Measurements from ENCODE around the gene MAP3K10.
A peak's percentile ranks its signal among the peaks of the same experiment; 100 is the strongest.

Gene MAP3K10

GRCh38 chr19:40174092-40174491 is 17.1 kb upstream of the MAP3K10 start:
- no peak for DNase-seq (ENCODE audit: low read depth in 2 of 2)

DNA sequence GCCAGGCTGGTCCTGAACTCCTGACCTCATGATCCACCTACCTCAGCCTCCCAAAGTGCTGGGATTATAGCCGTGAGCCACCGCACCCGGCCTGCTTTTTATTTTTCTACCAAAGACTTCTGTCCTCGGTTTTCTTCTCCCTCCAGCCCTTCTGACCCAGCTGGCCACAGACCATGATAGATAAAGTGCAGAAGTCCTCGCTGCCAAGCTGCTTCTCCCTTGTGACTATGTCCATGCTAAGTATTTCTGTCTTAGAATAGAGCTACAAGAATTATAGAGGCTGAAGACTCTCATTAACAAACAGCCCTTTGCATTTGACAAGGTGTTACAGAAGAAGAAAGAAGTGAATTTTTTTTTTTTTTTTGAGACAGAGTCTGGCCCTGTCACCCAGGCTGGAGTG is 15.4 kb upstream of the MAP3K10 start:
- no peak for DNase-seq (ENCODE audit: low read depth in 2 of 2)

- no peak for DNase-seq (ENCODE audit: low read depth in 2 of 2)
Observed at GRCh38 chr19:40177286-40178070, 13.7 kb upstream of the MAP3K10 start.

DNA sequence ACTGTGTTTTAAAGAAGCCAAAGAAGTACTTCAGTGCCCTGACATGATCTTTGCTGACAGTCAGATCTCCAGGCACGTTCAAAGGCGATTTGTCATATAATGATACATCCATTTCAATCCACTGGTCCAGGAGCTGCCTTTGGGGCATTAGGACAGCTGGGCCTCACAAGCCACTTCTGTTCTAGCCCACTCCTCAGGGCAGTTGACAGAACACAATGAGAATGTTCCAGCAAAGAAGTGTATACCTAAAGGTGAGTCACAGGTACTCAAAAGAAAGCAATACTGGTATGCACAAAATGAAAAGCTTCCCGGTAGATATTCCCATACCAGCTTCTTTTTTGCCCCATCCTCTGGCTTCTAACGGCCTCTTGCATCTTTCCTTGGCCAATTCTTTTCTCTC is 12.5 kb upstream of the MAP3K10 start:
- DNase-seq (ENCODE audit: low read depth in 2 of 2): no peak

DNA sequence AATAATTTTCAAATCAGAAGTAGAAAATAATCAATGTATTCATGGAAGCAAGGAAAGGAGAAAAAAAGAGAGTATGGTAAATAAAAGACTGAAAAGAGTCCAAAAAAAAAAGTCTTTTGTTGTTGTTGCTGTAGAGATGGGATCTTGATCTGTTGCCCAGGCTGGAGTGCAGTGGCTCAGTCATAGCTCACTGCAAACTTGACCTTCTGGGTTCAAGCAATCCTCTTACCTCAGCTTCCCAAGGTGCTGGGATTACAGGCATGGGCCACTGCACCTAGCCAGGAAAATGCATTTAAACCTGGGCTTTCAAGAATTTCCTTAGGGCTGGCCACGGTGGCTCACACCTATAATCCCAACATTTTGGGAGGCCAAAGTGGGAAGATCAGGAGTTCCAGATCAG is 7.0 kb upstream of the MAP3K10 start:
- DNase-seq (ENCODE audit: low read depth in 2 of 2): no peak

- DNase-seq (ENCODE audit: low read depth in 2 of 2): peak in 1 of 2 donors; percentile 13
Observed at GRCh38 chr19:40191836-40192646, 815 bp downstream of the MAP3K10 start.

DNA sequence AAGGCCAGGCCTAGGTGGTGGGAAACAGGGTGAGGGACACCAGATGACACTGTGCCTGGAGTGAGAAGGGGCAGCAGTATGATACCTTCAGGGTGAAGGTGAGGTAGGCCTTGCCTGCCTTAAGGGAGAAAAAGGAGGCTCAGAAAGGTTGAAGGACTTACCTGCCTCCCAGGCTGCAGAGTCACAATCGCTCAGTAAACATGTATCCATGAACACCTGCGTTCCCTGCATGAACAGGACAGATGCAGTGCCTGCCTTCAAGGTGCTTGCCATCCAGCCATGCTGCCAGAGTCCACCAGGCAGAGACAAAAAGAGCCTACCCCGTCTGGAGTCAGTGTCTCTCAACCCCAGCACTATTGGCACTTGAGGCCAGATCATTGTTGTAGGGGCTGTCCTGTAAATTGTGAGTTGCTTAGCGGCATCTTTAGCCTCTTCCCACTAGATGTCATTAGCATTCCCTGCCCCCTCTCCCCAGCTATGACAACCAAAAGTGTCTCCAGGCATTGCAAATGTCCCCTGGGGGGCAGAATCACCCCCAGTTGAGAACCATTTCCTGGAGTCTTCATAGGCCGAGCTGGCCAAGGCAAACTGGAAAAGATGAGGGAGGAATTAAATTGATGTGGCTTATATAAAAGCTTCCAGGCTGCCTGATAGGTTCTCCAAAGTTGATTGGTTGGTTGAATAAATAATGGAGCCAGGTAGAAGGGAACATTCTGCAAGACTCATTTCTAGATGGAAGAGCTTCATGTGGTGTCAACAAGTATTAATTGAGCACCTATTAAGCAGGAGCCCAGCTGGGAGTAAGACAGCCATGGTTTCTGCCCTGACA is 1.7 kb downstream of the MAP3K10 start:
- DNase-seq (ENCODE audit: low read depth in 2 of 2): no peak

- DNase-seq (ENCODE audit: low read depth in 2 of 2): no peak
Observed at GRCh38 chr19:40193587-40193849, 2.3 kb downstream of the MAP3K10 start.

DNA sequence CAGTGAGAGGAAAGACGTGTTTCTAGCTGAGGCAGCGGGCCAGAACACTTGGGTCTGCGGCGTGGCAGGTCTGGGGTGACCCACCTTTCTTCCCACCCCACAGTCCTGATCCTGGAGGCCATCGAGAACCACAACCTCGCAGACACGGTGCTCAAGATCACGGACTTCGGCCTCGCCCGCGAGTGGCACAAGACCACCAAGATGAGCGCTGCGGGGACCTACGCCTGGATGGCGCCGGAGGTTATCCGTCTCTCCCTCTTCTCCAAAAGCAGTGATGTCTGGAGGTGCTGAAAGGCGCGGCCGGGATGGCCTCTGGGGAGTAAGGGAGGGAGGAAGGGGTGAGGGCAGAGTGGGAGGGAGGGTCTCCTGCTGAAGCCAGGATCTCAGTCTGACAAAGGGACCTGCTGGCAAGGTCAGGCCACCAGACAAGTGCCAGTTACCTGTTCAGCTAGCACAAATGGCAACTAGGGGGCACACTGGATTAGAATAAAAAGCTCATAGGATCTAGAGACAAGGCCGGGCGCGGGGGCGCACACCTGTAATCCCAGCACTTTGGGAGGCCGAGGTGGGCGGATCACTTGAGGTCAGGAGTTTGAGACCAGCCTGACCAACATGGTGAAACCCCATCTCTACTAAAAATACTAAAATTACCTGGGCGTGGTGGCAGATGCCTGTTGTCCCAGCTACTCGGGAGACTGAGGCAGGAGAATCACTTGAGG is 7.2 kb downstream of the MAP3K10 start:
- DNase-seq (ENCODE audit: low read depth in 2 of 2): no peak

GRCh38 chr19:40200341-40201099 is 9.3 kb downstream of the MAP3K10 start:
- DNase-seq (ENCODE audit: low read depth in 2 of 2): no peak

DNA sequence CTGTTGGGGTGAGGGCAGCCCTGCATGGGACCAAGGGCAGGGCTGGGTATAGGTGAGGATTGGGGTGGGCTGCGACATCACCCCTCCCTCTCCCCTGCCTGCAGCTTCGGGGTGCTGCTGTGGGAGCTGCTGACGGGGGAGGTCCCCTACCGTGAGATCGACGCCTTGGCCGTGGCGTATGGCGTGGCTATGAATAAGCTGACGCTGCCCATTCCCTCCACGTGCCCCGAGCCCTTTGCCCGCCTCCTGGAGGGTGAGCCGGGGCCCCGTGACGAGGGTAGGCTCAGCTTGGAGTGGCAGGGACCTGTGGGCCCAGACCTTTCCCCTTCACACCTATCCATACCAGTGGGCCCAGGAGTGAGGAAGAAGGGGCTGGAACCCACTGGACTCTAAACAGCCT is 13.2 kb downstream of the MAP3K10 start:
- DNase-seq (ENCODE audit: low read depth in 2 of 2): no peak

DNA sequence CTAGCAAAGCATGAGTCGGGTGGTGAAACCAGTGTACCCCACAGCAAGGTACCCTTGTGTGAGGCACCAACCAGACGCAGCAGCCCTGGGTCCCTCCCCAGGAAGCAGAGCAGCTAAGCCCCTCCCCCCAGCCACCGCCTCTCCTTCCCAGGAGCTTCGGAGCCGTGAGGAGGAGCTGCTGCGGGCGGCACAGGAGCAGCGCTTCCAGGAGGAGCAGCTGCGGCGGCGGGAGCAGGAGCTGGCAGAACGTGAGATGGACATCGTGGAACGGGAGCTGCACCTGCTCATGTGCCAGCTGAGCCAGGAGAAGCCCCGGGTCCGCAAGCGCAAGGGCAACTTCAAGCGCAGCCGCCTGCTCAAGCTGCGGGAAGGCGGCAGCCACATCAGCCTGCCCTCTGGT is 14.5 kb downstream of the MAP3K10 start:
- DNase-seq (ENCODE audit: low read depth in 2 of 2): no peak

GRCh38 chr19:40208602-40209001 is 17.4 kb downstream of the MAP3K10 start:
- DNase-seq (ENCODE audit: low read depth in 2 of 2): no peak

- no peak for DNase-seq (ENCODE audit: low read depth in 2 of 2)
Observed at GRCh38 chr19:40210889-40211288, 19.7 kb downstream of the MAP3K10 start.

DNA sequence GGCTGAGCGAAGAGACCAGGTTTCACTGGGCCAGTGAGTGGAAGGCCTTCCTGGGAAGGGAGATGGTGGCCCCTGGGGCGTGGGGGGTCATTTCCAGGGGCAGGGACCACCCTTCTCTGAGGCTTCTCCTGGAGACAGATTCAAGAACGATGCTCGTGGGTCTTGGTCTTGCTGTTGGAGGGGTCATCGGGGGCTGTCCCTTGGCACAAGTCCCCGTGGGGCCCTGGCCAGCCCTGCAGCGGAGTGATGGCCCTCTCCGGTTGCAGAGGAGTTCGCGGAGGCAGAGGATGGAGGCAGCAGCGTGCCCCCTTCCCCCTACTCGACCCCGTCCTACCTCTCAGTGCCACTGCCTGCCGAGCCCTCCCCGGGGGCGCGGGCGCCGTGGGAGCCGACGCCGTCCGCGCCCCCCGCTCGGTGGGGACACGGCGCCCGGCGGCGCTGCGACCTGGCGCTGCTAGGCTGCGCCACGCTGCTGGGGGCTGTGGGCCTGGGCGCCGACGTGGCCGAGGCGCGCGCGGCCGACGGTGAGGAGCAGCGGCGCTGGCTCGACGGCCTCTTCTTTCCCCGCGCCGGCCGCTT is 22.1 kb downstream of the MAP3K10 start:
- DNase-seq (ENCODE audit: low read depth in 2 of 2): no peak

GRCh38 chr19:40213882-40214570 is 22.8 kb downstream of the MAP3K10 start:
- DNase-seq (ENCODE audit: low read depth in 2 of 2): no peak

DNA sequence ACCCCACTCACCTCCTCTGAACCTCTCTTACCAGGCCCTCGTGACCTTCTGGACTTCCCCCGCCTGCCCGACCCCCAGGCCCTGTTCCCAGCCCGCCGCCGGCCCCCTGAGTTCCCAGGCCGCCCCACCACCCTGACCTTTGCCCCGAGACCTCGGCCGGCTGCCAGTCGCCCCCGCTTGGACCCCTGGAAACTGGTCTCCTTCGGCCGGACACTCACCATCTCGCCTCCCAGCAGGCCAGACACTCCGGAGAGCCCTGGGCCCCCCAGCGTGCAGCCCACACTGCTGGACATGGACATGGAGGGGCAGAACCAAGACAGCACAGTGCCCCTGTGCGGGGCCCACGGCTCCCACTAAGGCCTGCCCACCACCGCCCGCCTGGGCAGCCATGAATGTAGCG is 23.7 kb downstream of the MAP3K10 start:
- DNase-seq (ENCODE audit: low read depth in 2 of 2): no peak

DNA sequence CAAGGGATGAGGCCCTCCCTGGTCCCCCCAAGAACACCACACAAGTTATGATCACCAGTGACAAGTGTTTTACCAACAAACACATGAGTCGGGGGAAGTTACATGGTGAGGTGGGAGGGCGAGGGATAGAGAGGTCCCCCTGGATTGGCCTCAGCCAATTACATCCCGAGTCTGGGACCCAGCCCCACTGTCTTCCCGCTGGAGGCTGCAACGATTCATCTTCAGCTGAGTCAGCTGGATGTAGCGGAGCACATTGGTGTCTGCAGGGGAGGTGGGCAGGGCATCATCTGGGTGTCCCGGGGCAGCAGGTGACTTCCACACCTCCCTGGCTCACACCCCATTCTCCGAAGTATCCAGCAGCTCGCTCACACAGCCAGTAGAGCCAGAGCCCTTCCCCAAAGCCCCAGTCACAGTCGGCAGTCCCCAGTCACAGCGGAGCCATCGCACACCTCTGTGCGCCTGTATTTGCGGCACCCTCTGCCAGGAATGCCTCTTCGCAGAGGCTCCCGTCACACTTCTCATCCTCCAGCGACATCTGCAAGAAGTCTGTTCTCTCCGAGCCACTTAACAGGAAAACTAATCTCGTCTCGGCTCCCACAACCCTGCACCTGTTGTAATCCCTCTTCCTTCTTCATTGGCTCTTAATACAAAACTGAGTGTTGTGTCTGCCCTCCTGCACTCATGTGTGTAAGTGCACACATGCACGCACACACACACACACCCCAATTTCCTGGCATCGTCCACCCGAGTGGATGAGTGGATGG is 25.0 kb downstream of the MAP3K10 start:
- DNase-seq (ENCODE audit: low read depth in 2 of 2): no peak

GRCh38 chr19:40216777-40217026 is 25.5 kb downstream of the MAP3K10 start:
- DNase-seq (ENCODE audit: low read depth in 2 of 2): no peak

Data from stimulated activated CD4-positive, alpha-beta T cell treated with anti-CD3 and anti-CD28 coated beads, Interleukin-4, amount 100 ng/mL, for 48 hours (primary cell).